Breast epithelium (tissue), 4 donors: ENCODE measurements around the gene ZBTB40. TPM values are rescaled to one million over a fixed set of nuclear protein-coding genes. Genes with fewer than 3 reads are reported as not detected.

Experiments used
- DNase-seq, 2 donors: peaks; one replicate each; pipeline ENCODE4 v3.0.0-alpha.2; 2019; ENCODE audit warnings: low spot score in 2 of 2
- H3K27ac ChIP-seq, 2 donors: fragments of 200-600 bp; sonication (generic) in 1 of 2; one replicate each; pipeline ENCODE4 v1.5.1; 2016 to 2019; ENCODE audit warnings: mild to moderate bottlenecking in 1 of 2
- H3K27me3 ChIP-seq, 2 donors: fragments of 200-600 bp; sonication (generic) in 1 of 2; one replicate each; pipeline versions ENCODE4 v1.5.1 to v1.6.0; 2017 to 2019; ENCODE audit warnings: control low read depth in 1 of 2, mild to moderate bottlenecking in 1 of 2
- H3K36me3 ChIP-seq: fragments of 200-600 bp; one replicate; pipeline ENCODE4 v1.5.1; 2019
- H3K4me1 ChIP-seq, 2 donors: fragments of 200-600 bp; sonication (generic); one replicate each; pipeline ENCODE4 v1.5.1; 2016 to 2019; ENCODE audit warnings: control low read depth in 1 of 2
- H3K4me3 ChIP-seq, 3 donors: fragments of 200-600 bp; sonication (generic); 1 replicate in 2 of 3; 2 replicates in 1 of 3; pipeline ENCODE4 v1.5.1; 2016 to 2019; ENCODE audit warnings: mild to moderate bottlenecking in 3 of 3, moderate library complexity in 2 of 3
- H3K9me3 ChIP-seq, 2 donors: fragments of 200-600 bp; sonication (generic) in 1 of 2; one replicate each; pipeline ENCODE4 v1.5.1; 2016 to 2019; ENCODE audit warnings: control low read depth in 1 of 2
- POLR2A ChIP-seq: fragments of 450-650 bp; IDR thresholded peaks from one replicate; pipeline ENCODE4 v1.6.1; 2016; ENCODE audit warnings: antibody characterized with exemption, mild to moderate bottlenecking, moderate library complexity
- POLR2AphosphoS5 ChIP-seq, 3 donors: sonication (generic); formaldehyde crosslinking; IDR thresholded peaks; one replicate each; pipeline ENCODE4 v1.6.1; 2017; ENCODE audit warnings: antibody characterized with exemption in 3 of 3
- intact Hi-C: fragments of 100-400 bp; cut with DNase I; formaldehyde crosslinking; loops from one replicate; pipeline ENCODE4 v1.15.1; 2023; ENCODE audit warnings: low total_unique reads
- total RNA-seq, 3 donors: library from RNA; depleted of rRNA; stranded (reverse); fragments of >200 nt; gene quantifications; one replicate each; pipeline ENCODE4 v1.1.0, GENCODE V29; 2016
- TF ChIP-seq, protein P1 (sequence below), 3 donors: fragments of 450-650 bp; IDR thresholded peaks; one replicate each; pipeline ENCODE4 v1.5.1; 2016 to 2017; ENCODE audit warnings: antibody characterized with exemption in 3 of 3, mild to moderate bottlenecking in 3 of 3, moderate library complexity in 3 of 3

ZBTB40 gene
- total RNA-seq, 3 donors from 2014 or later: 15.7 to 24.6 (median 22.0) TPM

GRCh38 chr1:22457836-22458235 lies 6.2 kb downstream of the ZBTB40 start:
- Histone ChIP-seq H3K27ac (no peak overlapping the region), H3K27me3 (no peaks in the 10 kb centered on the region), H3K4me3 (no peak overlapping the region), H3K4me1 (no peaks in the 10 kb centered on the region), H3K36me3 (no peaks in the 10 kb centered on the region), H3K9me3 (no peaks in the 10 kb centered on the region)
- TF ChIP-seq POLR2AphosphoS5 (IDR thresholded peaks at IDR 0.05) (no peak), POLR2A (no peak)
- TF ChIP-seq, protein P1, sequence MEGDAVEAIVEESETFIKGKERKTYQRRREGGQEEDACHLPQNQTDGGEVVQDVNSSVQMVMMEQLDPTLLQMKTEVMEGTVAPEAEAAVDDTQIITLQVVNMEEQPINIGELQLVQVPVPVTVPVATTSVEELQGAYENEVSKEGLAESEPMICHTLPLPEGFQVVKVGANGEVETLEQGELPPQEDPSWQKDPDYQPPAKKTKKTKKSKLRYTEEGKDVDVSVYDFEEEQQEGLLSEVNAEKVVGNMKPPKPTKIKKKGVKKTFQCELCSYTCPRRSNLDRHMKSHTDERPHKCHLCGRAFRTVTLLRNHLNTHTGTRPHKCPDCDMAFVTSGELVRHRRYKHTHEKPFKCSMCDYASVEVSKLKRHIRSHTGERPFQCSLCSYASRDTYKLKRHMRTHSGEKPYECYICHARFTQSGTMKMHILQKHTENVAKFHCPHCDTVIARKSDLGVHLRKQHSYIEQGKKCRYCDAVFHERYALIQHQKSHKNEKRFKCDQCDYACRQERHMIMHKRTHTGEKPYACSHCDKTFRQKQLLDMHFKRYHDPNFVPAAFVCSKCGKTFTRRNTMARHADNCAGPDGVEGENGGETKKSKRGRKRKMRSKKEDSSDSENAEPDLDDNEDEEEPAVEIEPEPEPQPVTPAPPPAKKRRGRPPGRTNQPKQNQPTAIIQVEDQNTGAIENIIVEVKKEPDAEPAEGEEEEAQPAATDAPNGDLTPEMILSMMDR (IDR thresholded peaks at IDR 0.05): no peak
- intact Hi-C loops: no loop called here
- no peak for DNase-seq

DNA sequence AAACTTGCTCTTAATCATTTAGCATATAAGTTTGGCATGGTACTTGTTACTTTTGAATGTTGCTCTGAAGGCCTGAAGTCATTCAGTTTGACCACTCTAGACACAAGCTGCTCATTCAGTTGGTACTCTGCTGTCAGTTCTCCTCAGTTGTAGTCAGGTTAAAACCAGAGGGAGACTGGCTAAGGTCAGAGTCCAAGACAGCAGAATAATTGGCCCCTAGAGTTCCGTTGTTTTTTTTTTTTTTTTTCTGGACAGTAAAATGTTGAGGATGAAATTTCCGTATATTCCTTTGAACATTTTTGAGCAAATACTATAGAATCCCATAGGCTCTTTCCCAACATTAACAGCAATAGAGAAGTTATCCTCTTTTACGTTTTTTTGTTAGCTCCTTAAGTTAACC lies 9.4 kb downstream of the ZBTB40 start:
- no peak overlapping the region for H3K27ac ChIP-seq
- DNase-seq: no peak
- H3K9me3 ChIP-seq: peaks cover 8 to 10% of the 10 kb centered on the region in 2 donors
- no peaks in the 10 kb centered on the region for H3K27me3 ChIP-seq
- TF ChIP-seq, protein P1 (IDR thresholded peaks at IDR 0.05): no peak
- no peak for TF ChIP-seq POLR2A
- TF ChIP-seq POLR2AphosphoS5 (IDR thresholded peaks at IDR 0.05): no peak
- no peak overlapping the region for H3K4me3 ChIP-seq
- no peaks in the 10 kb centered on the region for H3K4me1 ChIP-seq
- intact Hi-C loops: no loop called here
- no peaks in the 10 kb centered on the region for H3K36me3 ChIP-seq

DNA sequence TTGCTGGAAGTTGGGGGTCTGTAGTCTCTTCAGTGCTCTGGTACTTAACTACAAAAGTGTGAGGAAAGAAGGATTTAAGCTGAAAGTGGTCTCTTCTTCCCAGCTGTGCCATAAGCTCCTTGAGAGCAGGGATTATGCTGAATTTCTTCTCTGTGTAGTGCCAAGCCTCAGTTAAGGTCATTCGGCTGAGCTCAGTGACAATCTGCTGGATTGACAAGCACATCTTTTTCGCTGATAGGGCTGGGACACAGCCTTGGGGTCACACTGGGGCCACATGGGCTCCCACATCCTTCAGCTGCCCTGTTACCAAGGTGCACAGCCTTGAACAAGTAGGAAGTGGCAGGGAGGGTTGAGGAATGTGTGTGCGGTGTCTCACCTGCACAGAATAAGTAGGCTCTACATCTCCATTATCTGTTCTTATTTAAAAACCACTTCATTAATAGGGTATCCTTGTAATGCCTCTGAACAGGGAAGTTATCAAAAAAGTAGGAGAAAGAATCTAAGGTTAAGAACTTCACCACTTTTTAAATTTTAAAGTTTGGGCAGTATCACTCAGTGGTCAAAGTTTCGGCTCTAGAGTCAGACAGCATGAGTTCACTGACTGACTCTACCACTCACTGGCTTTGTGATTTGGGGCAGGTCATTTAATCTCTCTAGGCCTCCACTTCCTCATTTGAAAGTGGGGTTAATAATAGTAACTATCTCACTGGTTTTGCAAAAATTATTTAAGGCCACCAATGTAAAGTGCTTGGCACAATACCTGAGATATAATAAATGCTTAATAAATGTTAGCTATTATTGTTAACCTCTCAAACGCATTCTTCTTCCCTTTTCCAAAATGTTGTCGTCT lies 10.3 kb downstream of the ZBTB40 start:
- no peak for DNase-seq
- H3K27me3 ChIP-seq: no peaks in the 10 kb centered on the region
- no peaks in the 10 kb centered on the region for H3K4me1 ChIP-seq
- no peak for TF ChIP-seq POLR2AphosphoS5 (IDR thresholded peaks at IDR 0.05)
- TF ChIP-seq POLR2A: no peak
- no peaks in the 10 kb centered on the region for H3K36me3 ChIP-seq
- no peak overlapping the region for H3K27ac ChIP-seq
- H3K9me3 ChIP-seq: peaks cover 8 to 10% of the 10 kb centered on the region in 2 donors
- intact Hi-C loops: no loop called here
- H3K4me3 ChIP-seq: no peak overlapping the region

DNA sequence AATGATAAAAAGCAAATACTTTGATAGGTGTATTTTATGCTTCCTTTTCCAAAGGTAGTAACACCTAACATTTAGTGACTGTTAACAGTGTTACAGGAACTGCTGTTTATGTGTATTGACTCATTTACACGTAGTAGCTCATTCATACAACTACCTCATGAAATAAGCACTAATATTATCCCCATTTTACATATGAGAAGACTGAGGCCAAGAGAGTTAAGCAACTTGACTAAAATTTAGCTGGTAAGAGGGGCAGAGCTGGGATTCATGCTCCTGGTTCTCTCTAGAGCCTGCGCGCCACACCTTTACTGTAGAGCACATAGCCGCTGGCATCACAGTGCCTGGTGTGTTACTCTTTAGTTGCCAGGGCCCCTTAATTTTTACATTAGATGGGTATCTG lies 11.3 kb downstream of the ZBTB40 start:
- Histone ChIP-seq H3K27me3 (no peaks in the 10 kb centered on the region), H3K36me3 (no peaks in the 10 kb centered on the region), H3K27ac (no peak overlapping the region), H3K4me3 (no peak overlapping the region), H3K4me1 (no peaks in the 10 kb centered on the region), H3K9me3 (peaks cover 8 to 10% of the 10 kb centered on the region in 2 donors)
- DNase-seq: no peak
- intact Hi-C loops: no loop called here
- TF ChIP-seq, protein P1 (IDR thresholded peaks at IDR 0.05): no peak
- TF ChIP-seq POLR2AphosphoS5 (IDR thresholded peaks at IDR 0.05) (no peak), POLR2A (no peak)

DNA sequence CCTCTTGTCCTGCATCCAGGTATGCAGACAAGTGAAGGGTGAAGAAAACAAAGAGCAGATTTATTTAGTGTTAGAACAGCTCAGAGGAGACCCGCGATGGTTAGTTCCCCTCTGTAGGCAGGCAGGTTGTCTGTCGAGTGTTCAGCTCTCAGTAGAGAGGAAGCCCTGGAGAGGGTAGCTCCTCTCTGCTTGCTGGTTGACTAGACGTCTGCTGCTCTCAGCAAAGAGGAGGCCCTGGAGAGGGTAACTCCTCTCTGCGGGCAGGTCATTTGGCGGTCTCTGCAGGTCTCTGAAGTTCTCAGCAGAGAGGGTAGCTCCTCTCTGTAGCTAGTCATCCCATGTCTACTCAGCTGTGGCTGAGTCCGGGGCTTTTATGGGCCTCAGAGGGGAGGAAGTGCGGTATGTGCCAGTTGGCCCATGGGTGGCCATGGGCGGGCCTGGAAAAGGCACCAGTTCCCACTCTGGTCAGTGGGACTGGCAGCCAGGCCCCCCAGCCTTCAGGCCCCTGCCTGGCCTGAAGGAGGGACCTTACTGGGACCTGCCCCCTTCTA lies 13.4 kb downstream of the ZBTB40 start:
- H3K4me3 ChIP-seq: no peak overlapping the region
- no peak for DNase-seq
- no peaks in the 10 kb centered on the region for H3K4me1 ChIP-seq
- H3K9me3 ChIP-seq: peaks cover 8 to 10% of the 10 kb centered on the region in 2 donors
- no peak for TF ChIP-seq POLR2AphosphoS5 (IDR thresholded peaks at IDR 0.05)
- H3K27me3 ChIP-seq: no peaks in the 10 kb centered on the region
- intact Hi-C loops: no loop called here
- H3K27ac ChIP-seq: no peak overlapping the region
- H3K36me3 ChIP-seq: no peaks in the 10 kb centered on the region

DNA sequence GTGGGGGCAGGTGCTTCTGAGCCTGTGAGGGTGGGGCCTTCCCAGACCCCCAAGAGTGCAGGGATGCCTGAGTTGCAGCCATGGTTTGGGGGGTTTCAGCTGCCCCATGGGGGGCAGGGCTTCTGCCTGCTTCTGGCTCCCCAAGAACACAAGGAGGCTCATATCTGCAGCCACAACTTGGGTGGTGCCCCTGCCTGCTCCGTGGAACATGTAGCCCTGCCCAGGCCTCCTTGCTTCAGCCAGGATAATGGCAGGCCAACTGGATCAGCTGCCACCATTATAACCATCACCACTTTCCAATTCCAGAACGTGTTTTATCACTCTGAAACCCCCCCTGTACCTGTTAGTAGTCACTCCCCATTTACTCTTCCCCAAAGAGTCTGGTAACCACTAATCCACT lies 14.0 kb downstream of the ZBTB40 start:
- Histone ChIP-seq H3K27ac (no peak overlapping the region), H3K4me1 (no peaks in the 10 kb centered on the region), H3K9me3 (peaks cover 8 to 10% of the 10 kb centered on the region in 2 donors), H3K27me3 (no peaks in the 10 kb centered on the region), H3K36me3 (no peaks in the 10 kb centered on the region), H3K4me3 (no peak overlapping the region)
- TF ChIP-seq, protein P1 (IDR thresholded peaks at IDR 0.05): no peak
- TF ChIP-seq POLR2A (no peak), POLR2AphosphoS5 (IDR thresholded peaks at IDR 0.05) (no peak)
- DNase-seq: no peak
- intact Hi-C loops: no loop called here
